Ascending aorta (tissue), 2 donors: ENCODE results near the gene SYT1. TPM values are rescaled to one million over a fixed set of nuclear protein-coding genes. Genes with fewer than 3 reads are reported as not detected.

Experiments
- DNase-seq, 2 donors: peaks; one replicate each; pipeline ENCODE4 v3.0.0-alpha.2; 2019; ENCODE audit warnings: low spot score in 2 of 2
- H3K27ac ChIP-seq, 2 donors: fragments of 200-600 bp; sonication (generic); one replicate each; pipeline ENCODE4 v1.5.1; 2016 to 2017; ENCODE audit warnings: mild to moderate bottlenecking in 1 of 2
- H3K27me3 ChIP-seq: fragments of 200-600 bp; sonication (generic); one replicate; pipeline ENCODE4 v1.5.1; 2017
- H3K36me3 ChIP-seq, 2 donors: fragments of 200-600 bp; sonication (generic); one replicate each; pipeline ENCODE4 v1.5.1; 2016
- H3K4me1 ChIP-seq, 2 donors: fragments of 200-600 bp; sonication (generic); one replicate each; pipeline ENCODE4 v1.5.1; 2016 to 2017; ENCODE audit warnings: mild to moderate bottlenecking in 1 of 2
- H3K4me3 ChIP-seq, 2 donors: fragments of 200-600 bp; sonication (generic); one replicate each; pipeline ENCODE4 v1.5.1; 2016 to 2017; ENCODE audit warnings: mild to moderate bottlenecking in 1 of 2
- H3K9me3 ChIP-seq, 2 donors: fragments of 200-600 bp; sonication (generic); one replicate each; pipeline ENCODE4 v1.5.1; 2016
- intact Hi-C: fragments of 100-400 bp; cut with DNase I; formaldehyde crosslinking; loops from one replicate; pipeline ENCODE4 v1.15.1; 2023
- total RNA-seq: library from RNA; depleted of rRNA; stranded (reverse); fragments of >200 nt; gene quantifications from one replicate; pipeline ENCODE4 v1.1.0, GENCODE V29; 2016
- TF ChIP-seq, protein P1 (sequence below), 3 experiments: fragments of 200-600 bp in 2 of 3; fragments of 450-650 bp in 1 of 3; sonication (generic) in 2 of 3; IDR thresholded peaks; one replicate each; pipeline ENCODE4 v1.5.1; 2016 to 2019; ENCODE audit warnings: antibody characterized with exemption in 3 of 3, mild to moderate bottlenecking in 1 of 3, moderate library complexity in 1 of 3

SYT1 gene
- total RNA-seq, 1 donor from 2014 or later = 0.64 TPM

DNA sequence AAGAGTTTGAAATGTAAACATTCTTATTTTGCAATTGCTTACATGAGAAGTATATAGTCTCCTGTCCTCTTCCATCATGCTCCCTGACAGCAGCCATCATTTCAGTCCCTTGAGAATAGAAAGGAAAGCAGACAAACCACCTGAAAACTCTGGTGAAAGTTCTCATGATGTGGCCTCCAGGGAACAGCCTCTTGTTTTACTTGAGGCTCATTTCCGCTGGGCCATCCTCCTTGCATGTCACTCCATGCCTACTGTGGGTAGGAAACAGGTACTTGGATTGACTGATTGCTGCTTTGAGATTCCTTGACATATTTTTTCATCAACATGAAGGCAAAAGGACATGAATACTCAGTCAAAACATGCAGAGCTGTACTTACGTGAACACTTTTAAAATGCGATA lies 6.0 kb downstream of the SYT1 start:
- Histone ChIP-seq H3K27ac (no peak overlapping the region), H3K4me3 (no peak overlapping the region), H3K36me3 (no peaks in the 10 kb centered on the region), H3K9me3 (no peaks in the 10 kb centered on the region), H3K27me3 (no peaks in the 10 kb centered on the region), H3K4me1 (no peaks in the 10 kb centered on the region)
- TF ChIP-seq, protein P1, sequence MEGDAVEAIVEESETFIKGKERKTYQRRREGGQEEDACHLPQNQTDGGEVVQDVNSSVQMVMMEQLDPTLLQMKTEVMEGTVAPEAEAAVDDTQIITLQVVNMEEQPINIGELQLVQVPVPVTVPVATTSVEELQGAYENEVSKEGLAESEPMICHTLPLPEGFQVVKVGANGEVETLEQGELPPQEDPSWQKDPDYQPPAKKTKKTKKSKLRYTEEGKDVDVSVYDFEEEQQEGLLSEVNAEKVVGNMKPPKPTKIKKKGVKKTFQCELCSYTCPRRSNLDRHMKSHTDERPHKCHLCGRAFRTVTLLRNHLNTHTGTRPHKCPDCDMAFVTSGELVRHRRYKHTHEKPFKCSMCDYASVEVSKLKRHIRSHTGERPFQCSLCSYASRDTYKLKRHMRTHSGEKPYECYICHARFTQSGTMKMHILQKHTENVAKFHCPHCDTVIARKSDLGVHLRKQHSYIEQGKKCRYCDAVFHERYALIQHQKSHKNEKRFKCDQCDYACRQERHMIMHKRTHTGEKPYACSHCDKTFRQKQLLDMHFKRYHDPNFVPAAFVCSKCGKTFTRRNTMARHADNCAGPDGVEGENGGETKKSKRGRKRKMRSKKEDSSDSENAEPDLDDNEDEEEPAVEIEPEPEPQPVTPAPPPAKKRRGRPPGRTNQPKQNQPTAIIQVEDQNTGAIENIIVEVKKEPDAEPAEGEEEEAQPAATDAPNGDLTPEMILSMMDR (IDR thresholded peaks at IDR 0.05) = no peak
- intact Hi-C loops = no loop called here
- DNase-seq = no peak

DNA sequence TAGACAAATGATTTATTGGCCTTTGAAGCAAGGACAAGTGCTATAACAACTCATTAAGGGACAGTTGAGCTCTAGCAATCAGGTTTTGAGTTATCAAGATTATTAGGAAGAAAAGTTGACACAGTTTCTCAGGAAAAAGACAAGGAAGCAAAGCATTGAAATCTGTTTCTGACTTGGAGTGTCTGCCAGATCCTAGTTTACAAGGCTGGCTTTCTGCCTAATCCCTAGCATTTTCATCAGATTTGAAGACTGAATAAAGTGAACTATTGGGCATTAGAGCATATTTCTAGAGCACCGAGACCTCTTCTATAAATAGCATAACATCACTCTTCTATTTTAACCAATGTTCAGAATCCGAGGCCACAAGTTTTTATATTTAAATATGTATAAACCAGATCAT lies 7.0 kb downstream of the SYT1 start:
- TF ChIP-seq, protein P1 (IDR thresholded peaks at IDR 0.05) = no peak
- H3K4me1 ChIP-seq = no peaks in the 10 kb centered on the region
- no peaks in the 10 kb centered on the region for H3K9me3 ChIP-seq
- intact Hi-C loops = no loop called here
- H3K4me3 ChIP-seq = no peak overlapping the region
- no peak for DNase-seq
- H3K36me3 ChIP-seq = no peaks in the 10 kb centered on the region
- H3K27ac ChIP-seq = no peak overlapping the region
- H3K27me3 ChIP-seq = no peaks in the 10 kb centered on the region

DNA sequence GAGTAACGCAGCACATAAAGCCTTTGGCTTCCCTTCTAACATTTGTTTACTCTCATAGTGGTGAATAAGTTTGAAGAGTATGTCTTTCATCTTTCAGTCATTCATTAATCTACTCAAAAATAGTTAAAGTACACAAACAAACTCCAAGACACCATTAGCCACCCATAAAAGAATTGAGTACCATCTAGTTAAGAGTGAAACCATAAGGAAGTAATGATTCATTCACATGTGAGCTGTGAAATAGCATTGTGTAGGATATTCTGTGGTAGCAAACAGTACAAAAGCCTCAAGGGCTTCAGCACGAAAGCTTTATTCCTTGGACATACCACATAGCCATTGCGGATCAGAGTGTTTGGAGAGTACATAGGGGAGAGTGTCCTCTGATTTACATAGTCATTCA lies 13.9 kb downstream of the SYT1 start:
- TF ChIP-seq, protein P1 (IDR thresholded peaks at IDR 0.05) = no peak
- Histone ChIP-seq H3K4me3 (no peak overlapping the region), H3K27ac (no peak overlapping the region), H3K4me1 (no peaks in the 10 kb centered on the region), H3K9me3 (no peaks in the 10 kb centered on the region), H3K36me3 (no peaks in the 10 kb centered on the region), H3K27me3 (no peaks in the 10 kb centered on the region)
- DNase-seq = no peak
- intact Hi-C loops = no loop called here

DNA sequence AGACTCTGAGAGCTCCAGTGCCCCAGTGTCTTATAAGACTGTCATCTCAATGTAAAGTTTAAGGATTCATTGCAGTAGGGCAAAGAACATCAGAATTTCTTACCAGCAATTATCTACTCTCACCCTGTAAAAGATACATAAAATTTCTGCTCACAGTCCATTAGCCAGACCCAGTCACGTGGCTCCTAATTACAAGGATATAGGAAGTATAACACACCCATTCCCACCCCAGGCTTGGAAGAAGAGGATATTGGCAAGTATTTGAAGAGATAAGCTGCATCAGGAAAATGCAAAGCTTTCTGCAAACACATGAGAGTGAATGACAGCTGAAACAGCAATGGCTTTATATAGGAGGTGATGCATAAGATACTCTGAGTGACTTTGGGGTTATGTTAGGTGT lies 14.3 kb downstream of the SYT1 start:
- no peak for DNase-seq
- Histone ChIP-seq H3K4me3 (no peak overlapping the region), H3K36me3 (no peaks in the 10 kb centered on the region), H3K4me1 (no peaks in the 10 kb centered on the region), H3K27ac (no peak overlapping the region), H3K27me3 (no peaks in the 10 kb centered on the region), H3K9me3 (no peaks in the 10 kb centered on the region)
- TF ChIP-seq, protein P1 (IDR thresholded peaks at IDR 0.05) = no peak
- intact Hi-C loops = no loop called here

DNA sequence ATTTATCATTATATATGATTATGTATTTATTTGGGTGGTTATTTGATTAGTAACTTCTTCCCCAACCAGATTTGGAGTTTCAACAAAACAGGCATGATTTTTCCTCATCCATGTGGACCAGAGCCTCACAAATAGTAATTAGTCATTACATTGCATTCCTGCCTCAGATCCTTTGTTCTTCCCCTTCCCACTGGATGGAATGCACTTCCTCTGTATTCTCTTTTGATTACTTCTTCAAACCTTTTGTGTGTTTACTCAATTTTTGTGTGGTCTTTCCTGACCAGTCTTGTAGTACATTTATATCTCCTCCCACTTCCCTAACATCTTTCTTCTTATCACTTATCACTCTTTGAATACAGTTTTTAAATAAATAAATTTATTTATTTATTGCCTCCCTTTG lies 15.5 kb downstream of the SYT1 start:
- H3K27ac ChIP-seq = no peak overlapping the region
- intact Hi-C loops = no loop called here
- H3K9me3 ChIP-seq = no peaks in the 10 kb centered on the region
- H3K4me1 ChIP-seq = no peaks in the 10 kb centered on the region
- no peak overlapping the region for H3K4me3 ChIP-seq
- H3K27me3 ChIP-seq = no peaks in the 10 kb centered on the region
- no peak for DNase-seq
- TF ChIP-seq, protein P1 (IDR thresholded peaks at IDR 0.05) = no peak
- H3K36me3 ChIP-seq = no peaks in the 10 kb centered on the region

DNA sequence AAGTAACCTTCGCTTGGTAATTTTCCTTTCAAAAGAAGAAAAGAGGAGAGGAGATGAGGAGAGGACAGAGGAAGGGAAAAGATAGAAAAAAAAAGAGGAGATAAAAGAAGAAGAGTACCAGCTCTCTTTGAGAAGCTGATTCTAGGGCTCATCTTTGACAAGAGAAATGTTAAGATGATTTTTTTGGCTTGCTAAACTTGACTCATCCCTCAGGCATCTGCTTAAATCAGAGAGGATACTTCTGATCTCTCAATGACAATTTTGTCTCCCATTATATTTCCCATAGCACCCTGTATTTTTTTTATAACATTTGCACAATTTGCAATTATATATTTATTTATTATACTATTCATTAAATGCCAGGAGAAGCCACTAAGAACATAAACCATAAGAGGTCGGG lies 17.1 kb downstream of the SYT1 start:
- no peak for DNase-seq
- intact Hi-C loops = no loop called here
- H3K27me3 ChIP-seq = no peaks in the 10 kb centered on the region
- no peak overlapping the region for H3K4me3 ChIP-seq
- H3K4me1 ChIP-seq = no peaks in the 10 kb centered on the region
- TF ChIP-seq, protein P1 (IDR thresholded peaks at IDR 0.05) = no peak
- H3K36me3 ChIP-seq = no peaks in the 10 kb centered on the region
- H3K9me3 ChIP-seq = no peaks in the 10 kb centered on the region
- H3K27ac ChIP-seq = no peak overlapping the region
